ENCODE results near the gene CYP4F2.
"Not testable (repeated sequence)": the region's sequence is repeated elsewhere in the genome, so short reads cannot be mapped to it uniquely, and the experiment has no call there.

DNA sequence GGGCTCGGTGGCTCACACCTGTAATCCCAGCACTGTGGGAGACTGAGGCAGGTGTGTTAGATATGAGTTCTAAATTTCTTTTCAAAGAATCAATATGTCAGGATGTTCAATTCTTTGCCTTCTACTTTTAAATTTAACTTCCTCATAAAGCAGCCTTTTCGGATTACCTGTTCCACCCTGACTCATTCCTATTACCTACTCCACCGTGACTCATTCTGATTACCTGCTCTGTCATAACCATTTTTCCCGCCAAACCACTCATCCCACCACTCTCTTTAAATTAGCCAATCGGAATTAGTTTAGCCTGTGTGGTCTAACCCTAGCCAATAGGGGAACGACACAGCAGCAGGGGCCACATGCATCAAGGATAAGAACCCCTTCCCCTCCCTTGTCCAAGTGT, 24.1 kb downstream of the CYP4F2 start:
- TF ChIP-seq MYC (IDR thresholded peaks at IDR 0.05; ENCODE audit: insufficient read depth, insufficient read length, insufficient replicate concordance, low read length, severe bottlenecking); POLR2A (IDR thresholded peaks at IDR 0.05; ENCODE audit: low read depth, low read length); FOS (IDR thresholded peaks at IDR 0.05; ENCODE audit: borderline replicate concordance, extremely low read depth, insufficient read length); ZNF274 (IDR thresholded peaks at IDR 0.05; ENCODE audit: insufficient read depth, insufficient read length); EZH2 (IDR thresholded peaks at IDR 0.05; ENCODE audit: borderline replicate concordance, control insufficient read depth, low read depth, low read length); SREBF1 (IDR thresholded peaks at IDR 0.05; ENCODE audit: low read length); POLR2AphosphoS5 (IDR thresholded peaks at IDR 0.05; ENCODE audit: low read length); ATF7 (IDR thresholded peaks at IDR 0.05; ENCODE audit: low read depth): not testable (repeated sequence)
- TF ChIP-seq, protein P1, sequence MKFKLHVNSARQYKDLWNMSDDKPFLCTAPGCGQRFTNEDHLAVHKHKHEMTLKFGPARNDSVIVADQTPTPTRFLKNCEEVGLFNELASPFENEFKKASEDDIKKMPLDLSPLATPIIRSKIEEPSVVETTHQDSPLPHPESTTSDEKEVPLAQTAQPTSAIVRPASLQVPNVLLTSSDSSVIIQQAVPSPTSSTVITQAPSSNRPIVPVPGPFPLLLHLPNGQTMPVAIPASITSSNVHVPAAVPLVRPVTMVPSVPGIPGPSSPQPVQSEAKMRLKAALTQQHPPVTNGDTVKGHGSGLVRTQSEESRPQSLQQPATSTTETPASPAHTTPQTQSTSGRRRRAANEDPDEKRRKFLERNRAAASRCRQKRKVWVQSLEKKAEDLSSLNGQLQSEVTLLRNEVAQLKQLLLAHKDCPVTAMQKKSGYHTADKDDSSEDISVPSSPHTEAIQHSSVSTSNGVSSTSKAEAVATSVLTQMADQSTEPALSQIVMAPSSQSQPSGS (IDR thresholded peaks at IDR 0.05; ENCODE audit: low read length), result not testable (repeated sequence)

Data from GM12878 (cell line).